Activated T-cell treated with anti-CD3 and anti-CD28 coated beads for 4 hours (primary cell): ENCODE data around the gene DYRK1A.

Experiments
- DNase-seq: peaks from one replicate; pipeline ENCODE4 v3.0.0-alpha.2; 2020

Gene DYRK1A

GRCh38 chr21:37385179-37385765 lies 18.7 kb downstream of the DYRK1A start:
- no peak for DNase-seq

DNA sequence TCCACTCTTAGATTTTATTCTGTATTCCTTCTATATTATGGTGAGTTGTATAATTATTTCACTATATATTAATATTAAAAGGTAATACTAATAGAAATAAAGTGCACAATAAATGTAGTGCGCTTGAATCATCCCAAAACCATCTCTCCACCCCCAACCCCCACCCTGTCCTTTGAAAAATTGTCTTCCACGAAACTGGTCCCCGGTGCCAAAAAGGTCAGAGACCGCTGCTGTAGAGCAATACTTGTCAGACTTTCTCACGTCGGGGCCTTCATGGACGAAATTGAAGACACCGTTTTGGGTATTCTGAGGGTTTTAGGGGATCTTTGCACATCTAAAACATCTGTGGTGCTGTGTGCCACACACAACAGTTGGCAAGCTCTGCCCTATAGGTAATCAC lies 19.6 kb downstream of the DYRK1A start:
- DNase-seq, result no peak

GRCh38 chr21:37389456-37389855 lies 22.9 kb downstream of the DYRK1A start:
- no peak for DNase-seq

DNA sequence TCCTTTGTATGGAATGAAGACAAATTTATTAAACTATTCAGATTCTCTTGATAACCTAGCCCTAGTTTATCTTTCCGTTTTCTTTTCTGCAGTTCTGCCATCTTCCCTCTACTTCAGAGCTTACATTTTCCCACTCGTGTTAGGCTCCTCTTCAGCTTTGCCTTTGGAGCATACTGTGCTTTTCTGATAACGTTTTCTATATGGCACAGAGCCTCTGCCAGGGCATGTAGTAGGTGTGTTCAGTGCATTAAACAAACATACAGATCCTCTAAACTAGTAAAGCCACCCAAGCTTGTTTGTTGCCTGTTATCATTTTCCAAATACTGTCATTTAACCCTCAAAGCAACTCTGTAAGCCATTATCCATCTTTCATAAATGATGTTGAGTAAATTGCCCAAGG lies 25.1 kb downstream of the DYRK1A start:
- no peak for DNase-seq

DNA sequence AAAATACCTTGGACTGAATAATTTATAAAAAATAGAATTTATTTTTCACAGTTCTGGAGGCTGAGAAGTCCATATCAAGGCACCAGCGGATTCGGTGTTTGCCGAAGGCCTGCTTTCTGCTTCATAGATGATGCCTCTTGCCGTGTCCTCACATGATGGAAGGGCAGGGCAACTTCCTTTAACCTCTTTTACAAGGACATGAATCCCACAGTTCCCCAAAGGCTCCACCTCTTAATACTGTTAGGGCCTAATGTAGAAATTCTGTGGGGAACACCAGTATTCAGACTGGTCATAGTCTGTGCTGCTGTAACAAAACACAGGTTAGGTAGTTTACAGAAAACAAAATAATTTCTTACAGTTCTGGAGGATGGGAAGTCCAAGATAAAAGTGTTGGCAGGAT lies 25.9 kb downstream of the DYRK1A start:
- DNase-seq, result no peak

DNA sequence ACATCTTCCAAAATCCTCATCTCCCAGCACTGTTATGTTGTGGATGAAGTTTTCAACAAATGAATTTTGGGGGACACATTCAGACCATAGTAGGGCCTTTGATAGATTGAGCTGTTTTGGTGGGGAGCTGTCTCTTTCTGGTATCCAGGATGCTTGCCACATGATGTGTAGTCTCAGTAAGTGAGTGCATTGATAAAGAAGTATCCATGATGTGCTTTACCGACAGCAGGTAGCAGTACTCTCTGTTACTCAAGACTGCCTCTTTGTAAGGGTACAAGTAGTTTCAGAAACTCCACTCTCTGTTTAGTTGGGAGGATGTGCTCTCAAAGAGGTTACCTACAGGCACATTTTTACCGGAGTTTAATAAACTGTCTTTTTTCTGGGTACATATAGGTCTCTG lies 26.5 kb downstream of the DYRK1A start:
- no peak for DNase-seq

GRCh38 chr21:37393786-37394185 lies 27.2 kb downstream of the DYRK1A start:
- DNase-seq, result no peak

- DNase-seq, result no peak
Observed at GRCh38 chr21:37395961-37396360, 29.4 kb downstream of the DYRK1A start.

DNA sequence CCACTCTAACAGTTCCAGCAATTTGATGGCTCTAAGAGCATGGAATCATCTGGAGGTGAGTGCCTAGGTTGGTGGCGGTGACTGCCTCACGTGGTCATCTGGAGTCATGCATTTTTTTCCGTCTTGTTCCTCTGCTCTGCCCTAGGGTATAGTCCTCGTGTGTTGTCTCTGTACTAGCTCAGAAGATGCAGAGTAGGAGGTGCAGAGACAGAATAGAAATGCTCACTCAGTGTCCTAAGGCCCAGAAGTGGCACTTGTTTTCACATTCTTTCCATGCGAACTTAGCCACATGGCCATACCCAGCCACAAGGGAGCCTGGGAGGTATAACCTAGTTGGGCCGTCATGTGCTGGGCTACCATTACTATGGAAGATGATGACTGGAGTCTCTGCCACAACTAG lies 30.3 kb downstream of the DYRK1A start:
- DNase-seq, result no peak

DNA sequence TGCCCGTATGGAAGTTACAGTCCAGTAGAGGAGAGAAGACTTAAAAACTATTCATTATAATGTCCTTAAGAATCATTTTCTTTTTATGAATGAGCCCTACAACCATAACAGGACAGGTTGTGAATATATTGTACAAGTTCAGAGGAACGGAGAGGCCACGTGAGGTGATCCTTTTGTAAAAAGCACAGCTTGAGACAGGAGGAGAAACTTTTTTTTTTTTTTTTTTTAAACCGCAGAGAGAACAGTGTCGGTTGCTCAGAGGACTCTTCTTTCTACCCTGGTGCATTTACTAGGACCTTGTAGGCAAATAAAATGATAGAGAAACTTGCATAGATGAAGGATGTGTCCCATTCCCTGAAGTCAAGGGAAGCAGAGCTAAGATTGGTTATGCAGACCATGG lies 32.1 kb downstream of the DYRK1A start:
- DNase-seq, result no peak

DNA sequence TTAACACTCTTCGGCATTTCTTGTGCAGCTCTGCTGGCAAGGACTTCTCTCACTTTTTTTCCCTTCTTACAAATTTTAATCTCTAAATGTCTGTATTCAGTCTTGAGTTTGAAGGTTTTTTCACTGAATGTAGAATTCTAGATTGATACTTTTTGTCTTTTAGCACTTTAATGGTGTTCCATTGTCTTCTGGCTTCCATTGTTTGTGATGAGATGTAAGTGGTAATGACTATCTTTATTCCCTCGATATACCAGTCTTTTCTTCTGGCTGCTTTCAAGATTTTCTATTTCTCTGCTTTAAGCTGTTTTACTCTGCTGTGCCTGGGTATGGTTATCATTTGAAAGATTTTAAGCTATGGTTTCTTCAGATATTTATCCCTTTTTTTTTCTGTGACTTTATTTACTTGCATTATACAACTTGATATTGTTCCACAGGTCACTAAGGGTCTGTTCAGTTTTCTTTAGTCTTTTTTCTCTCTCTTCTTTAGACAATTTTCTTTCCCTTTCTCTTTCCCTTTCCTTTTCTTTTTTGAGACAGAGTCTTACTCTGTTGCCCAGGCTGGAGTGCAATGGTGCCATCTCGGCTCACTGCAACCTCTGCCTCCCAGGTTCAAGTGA lies 35.8 kb downstream of the DYRK1A start:
- DNase-seq, result no peak

GRCh38 chr21:37405629-37406028 lies 39.1 kb downstream of the DYRK1A start:
- no peak for DNase-seq

GRCh38 chr21:37407719-37408420 lies 41.3 kb downstream of the DYRK1A start:
- DNase-seq, result no peak

DNA sequence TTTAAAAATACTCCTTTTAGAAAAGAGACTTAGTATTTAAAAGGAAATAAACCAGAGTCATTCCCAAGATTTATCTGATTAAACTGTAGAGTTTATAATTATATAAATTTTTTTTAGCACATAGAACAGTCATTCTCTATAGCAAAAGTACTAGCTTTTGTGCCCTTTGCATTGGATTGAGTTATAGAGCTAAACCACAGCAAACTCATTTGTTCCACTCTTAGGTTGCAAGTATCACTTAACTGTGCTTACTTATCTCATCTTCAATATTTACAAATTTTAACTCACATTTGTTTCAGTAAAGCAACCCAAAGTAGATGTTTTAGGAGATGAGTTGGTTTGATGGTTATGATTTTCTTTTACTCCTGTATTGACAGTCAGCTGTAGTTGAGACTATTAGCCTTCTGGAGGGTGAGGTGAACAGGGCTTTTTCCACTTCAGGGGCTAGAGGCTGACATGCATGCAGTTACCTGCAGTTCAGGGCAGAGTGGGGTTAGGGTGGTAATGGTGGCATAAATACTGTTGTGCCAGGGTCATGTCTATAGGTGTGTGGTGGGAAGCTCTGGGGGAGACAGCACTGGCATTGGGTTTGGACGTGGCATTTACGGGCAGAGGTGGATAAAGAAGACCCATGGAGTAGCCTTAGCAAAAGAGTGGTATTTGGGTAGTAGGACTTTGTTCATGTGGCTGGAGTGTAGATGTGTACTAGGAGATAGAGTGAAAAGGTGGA lies 42.1 kb downstream of the DYRK1A start:
- no peak for DNase-seq

- no peak for DNase-seq
Observed at GRCh38 chr21:37410639-37411038, 44.1 kb downstream of the DYRK1A start.

- no peak for DNase-seq
Observed at GRCh38 chr21:37412603-37413360, 46.2 kb downstream of the DYRK1A start.

GRCh38 chr21:37413553-37414291 lies 47.1 kb downstream of the DYRK1A start:
- no peak for DNase-seq

DNA sequence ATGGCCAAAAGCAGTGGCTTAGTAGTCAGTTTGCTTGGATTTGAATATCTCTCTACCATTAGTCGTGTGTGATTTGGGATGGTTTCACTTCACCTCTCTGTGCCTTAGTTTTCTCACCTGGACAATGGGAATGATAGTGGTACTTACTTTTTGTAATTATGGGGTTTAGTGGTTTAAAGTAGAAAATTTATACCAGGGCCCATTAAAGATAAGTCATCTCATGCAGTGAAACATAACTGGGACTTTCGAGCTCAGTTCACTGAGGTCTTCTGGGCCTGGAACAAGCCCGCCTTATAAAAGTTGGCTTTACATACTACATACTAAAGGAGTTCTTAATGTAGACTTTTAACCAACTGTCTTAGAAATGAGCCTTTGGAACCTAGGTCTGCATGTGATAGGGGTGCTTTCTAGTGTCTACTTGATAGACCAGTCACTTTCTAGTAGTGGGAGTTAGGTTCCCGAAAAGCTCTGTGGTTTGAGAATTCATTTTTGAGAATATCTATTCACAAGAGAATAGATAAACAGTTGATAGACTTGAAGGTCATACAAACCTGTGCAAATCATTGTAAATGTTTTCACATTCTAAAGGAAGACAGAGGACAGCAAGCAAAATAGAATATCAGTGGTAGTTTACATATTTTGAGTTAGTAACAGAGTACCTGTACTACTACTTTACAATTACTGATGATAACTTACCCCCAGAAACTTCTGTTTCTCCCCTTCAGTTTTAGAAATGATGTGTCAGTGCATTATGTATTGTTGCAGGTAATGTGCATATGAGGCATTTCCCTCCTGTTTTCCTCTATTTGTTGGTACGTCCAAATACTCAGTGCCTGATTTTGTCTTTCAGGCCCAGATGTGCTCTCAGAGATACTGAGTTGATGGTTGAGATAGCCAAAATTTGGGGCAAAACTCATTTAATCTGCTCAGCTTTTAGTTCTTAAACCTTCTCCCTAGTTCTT lies 48.0 kb downstream of the DYRK1A start:
- DNase-seq, result no peak

GRCh38 chr21:37415939-37416338 lies 49.4 kb downstream of the DYRK1A start:
- no peak for DNase-seq

DNA sequence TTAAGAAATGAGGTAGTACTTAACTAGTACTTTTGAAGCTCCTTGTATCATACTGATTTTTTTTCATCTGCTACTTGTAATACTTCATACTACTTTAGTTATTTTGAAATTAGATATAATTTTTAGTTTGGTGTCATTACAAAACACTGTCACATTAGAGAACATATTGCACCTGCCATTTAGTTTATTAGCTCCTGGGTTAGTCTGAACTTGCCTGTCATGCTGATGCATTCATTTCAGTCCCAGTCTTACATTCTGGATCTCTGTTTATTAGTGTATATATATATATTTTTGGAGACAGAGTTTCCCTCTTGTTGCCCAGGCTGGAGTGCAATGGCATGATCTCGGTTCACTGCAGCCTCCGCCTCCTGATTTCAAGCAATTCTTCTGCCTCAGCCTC lies 50.3 kb downstream of the DYRK1A start:
- DNase-seq, result no peak

- no peak for DNase-seq
Observed at GRCh38 chr21:37419228-37419906, 52.8 kb downstream of the DYRK1A start.
